H9 (cell line): ENCODE data around the gene PTPRN2. TPM values are rescaled to one million over a fixed set of nuclear protein-coding genes. Genes with fewer than 3 reads are reported as not detected.

ENCODE experiments used
- DNase-seq: peaks from one replicate; pipeline ENCODE4 v3.0.0-alpha.2; 2017
- H2AFZ ChIP-seq: one replicate; pipeline ENCODE4 v1.6.1; 2013; ENCODE audit warnings: mild to moderate bottlenecking, low read length, control low read depth, moderate library complexity
- H2AK5ac ChIP-seq: 2 replicates; pipeline ENCODE4 v1.6.1; 2013; ENCODE audit warnings: low read length, control low read depth, mixed read lengths; ENCODE audit not compliant: insufficient read length
- H2BK120ac ChIP-seq: one replicate; pipeline ENCODE4 v1.6.1; 2013; ENCODE audit warnings: low read depth, mild to moderate bottlenecking, low read length, control low read depth, inconsistent platforms; ENCODE audit not compliant: poor library complexity, severe bottlenecking
- H2BK12ac ChIP-seq: 2 replicates; pipeline ENCODE4 v1.6.1; 2013; ENCODE audit warnings: low read length, control low read depth, mixed read lengths, low read depth; ENCODE audit not compliant: insufficient read length
- H2BK15ac ChIP-seq: 2 replicates; pipeline ENCODE4 v1.6.1; 2013; ENCODE audit warnings: low read depth, low read length, control low read depth
- H2BK20ac ChIP-seq: one replicate; pipeline ENCODE4 v1.6.1; 2013; ENCODE audit warnings: low read depth, mild to moderate bottlenecking, low read length, control low read depth, inconsistent platforms; ENCODE audit not compliant: poor library complexity, severe bottlenecking
- H2BK5ac ChIP-seq: 2 replicates; pipeline ENCODE4 v1.6.1; 2013; ENCODE audit warnings: low read length, control low read depth, mixed read lengths; ENCODE audit not compliant: insufficient read length
- H3K14ac ChIP-seq: 2 replicates; pipeline ENCODE4 v1.6.1; 2013; ENCODE audit warnings: low read length, control low read depth; ENCODE audit not compliant: insufficient read depth
- H3K18ac ChIP-seq: 2 replicates; pipeline ENCODE4 v1.6.1; 2013; ENCODE audit warnings: low read depth, mild to moderate bottlenecking, mixed read lengths, low read length, control low read depth; ENCODE audit not compliant: insufficient read length
- H3K23ac ChIP-seq: 2 replicates; pipeline ENCODE4 v1.6.1; 2013; ENCODE audit warnings: low read length, control low read depth, mixed read lengths, low read depth; ENCODE audit not compliant: insufficient read length
- H3K23me2 ChIP-seq: 2 replicates; pipeline ENCODE4 v1.6.1; 2013; ENCODE audit warnings: low read depth, mild to moderate bottlenecking, mixed read lengths, low read length, control low read depth; ENCODE audit not compliant: insufficient read length, poor library complexity, severe bottlenecking
- H3K27ac ChIP-seq: 2 replicates; pipeline ENCODE4 v1.5.1; 2013; ENCODE audit warnings: low read length, control low read depth, mixed read lengths, low read depth; ENCODE audit not compliant: insufficient read length
- H3K27me3 ChIP-seq: 2 replicates; pipeline ENCODE4 v1.6.1; 2013; ENCODE audit warnings: low read length, control low read depth, inconsistent platforms; ENCODE audit not compliant: insufficient read depth
- H3K4ac ChIP-seq: 2 replicates; pipeline ENCODE4 v1.6.1; 2013; ENCODE audit warnings: low read depth, mild to moderate bottlenecking, control low read depth, inconsistent platforms, low read length, moderate library complexity
- H3K4me1 ChIP-seq: 2 replicates; pipeline ENCODE4 v1.6.1; 2013; ENCODE audit warnings: low read length, control low read depth, inconsistent platforms; ENCODE audit not compliant: insufficient read depth
- H3K4me2 ChIP-seq: 2 replicates; pipeline ENCODE4 v1.6.1; 2013; ENCODE audit warnings: low read length, control low read depth, mixed read lengths; ENCODE audit not compliant: insufficient read length, insufficient read depth
- H3K56ac ChIP-seq: 2 replicates; pipeline ENCODE4 v1.6.1; 2013; ENCODE audit warnings: low read depth, mild to moderate bottlenecking, mixed read lengths, low read length, control low read depth; ENCODE audit not compliant: insufficient read length
- H3K79me1 ChIP-seq: 2 replicates; pipeline ENCODE4 v1.6.1; 2013; ENCODE audit warnings: low read depth, mild to moderate bottlenecking, moderate library complexity, low read length, control low read depth, inconsistent platforms; ENCODE audit not compliant: insufficient read depth, poor library complexity, severe bottlenecking
- H3K79me2 ChIP-seq: 2 replicates; pipeline ENCODE4 v1.6.1; 2013; ENCODE audit warnings: low read length, control low read depth, inconsistent platforms; ENCODE audit not compliant: insufficient read depth
- H3K9ac ChIP-seq: 2 replicates; pipeline ENCODE4 v1.6.1; 2013; ENCODE audit warnings: low read length, control low read depth, mixed read lengths; ENCODE audit not compliant: insufficient read length; ENCODE audit errors: extremely low read depth
- H3K9me3 ChIP-seq: one replicate; pipeline ENCODE4 v1.6.1; 2013; ENCODE audit warnings: low read depth, low read length, inconsistent platforms; ENCODE audit not compliant: control insufficient read depth
- H3T11ph ChIP-seq: one replicate; pipeline ENCODE4 v1.6.1; 2013; ENCODE audit warnings: mild to moderate bottlenecking, low read length, control low read depth, inconsistent platforms
- H4K20me1 ChIP-seq: one replicate; pipeline ENCODE4 v1.6.1; 2013; ENCODE audit not compliant: control insufficient read depth, insufficient read length, insufficient read depth
- H4K5ac ChIP-seq: 2 replicates; pipeline ENCODE4 v1.6.1; 2013; ENCODE audit warnings: low read depth, mild to moderate bottlenecking, mixed read lengths, low read length, control low read depth; ENCODE audit not compliant: insufficient read length
- H4K8ac ChIP-seq: replicated peaks from 2 replicates; pipeline ENCODE4 v1.6.1; 2013; ENCODE audit warnings: low read length, control low read depth, mixed read lengths, low read depth; ENCODE audit not compliant: insufficient read length
- H4K91ac ChIP-seq: 2 replicates; pipeline ENCODE4 v1.6.1; 2013; ENCODE audit warnings: low read depth, mild to moderate bottlenecking, moderate library complexity, mixed read lengths, low read length, control low read depth; ENCODE audit not compliant: insufficient read length
- H3K27ac Mint-ChIP-seq, 3 experiments: 2 replicates in 2 of 3; 3 replicates in 1 of 3; pipeline ENCODE4 v1.8.0; 2020 to 2021; ENCODE audit warnings: mixed read lengths in 3 of 3, mild to moderate bottlenecking in 1 of 3, moderate library complexity in 1 of 3
- H3K27me3 Mint-ChIP-seq: 2 replicates; pipeline ENCODE4 v1.8.0; 2021; ENCODE audit warnings: low read depth, mild to moderate bottlenecking, moderate library complexity, mixed read lengths
- H3K36me3 Mint-ChIP-seq, 3 experiments: 2 replicates in 2 of 3; 3 replicates in 1 of 3; pipeline ENCODE4 v1.8.0; 2020 to 2021; ENCODE audit warnings: low read depth in 3 of 3, mixed read lengths in 3 of 3; ENCODE audit not compliant: insufficient read depth in 1 of 3
- H3K4me1 Mint-ChIP-seq, 2 experiments: 2 replicates each; pipeline ENCODE4 v1.8.0; 2020; ENCODE audit warnings: mixed read lengths in 2 of 2
- H3K4me3 Mint-ChIP-seq, 2 experiments: 2 replicates in 1 of 2; 3 replicates in 1 of 2; pipeline ENCODE4 v1.8.0; 2020 to 2021; ENCODE audit warnings: mild to moderate bottlenecking in 2 of 2, mixed read lengths in 2 of 2, moderate library complexity in 1 of 2
- H3K9me3 Mint-ChIP-seq, 2 experiments: 2 replicates in 1 of 2; 3 replicates in 1 of 2; pipeline ENCODE4 v1.8.0; 2020; ENCODE audit warnings: mild to moderate bottlenecking in 2 of 2, mixed read lengths in 2 of 2, moderate library complexity in 1 of 2
- CTCF ChIP-seq: fragments of 200-600 bp; sonication (generic); conservative IDR thresholded peaks from 3 replicates; pipeline ENCODE4 v1.8.0; 2021; ENCODE audit warnings: antibody characterized with exemption, mild to moderate bottlenecking
- WGBS: extraction: QIAGEN DNeasy Blood & Tissue Kit; methylation state at CpG from one replicate; pipeline ENCODE4 v1.1.7; 2013; ENCODE audit warnings: missing lambda C conversion rate, low lambda C conversion rate, mixed read lengths; ENCODE audit not compliant: insufficient read length; ENCODE audit errors: extremely low coverage; 5-methylcytosine and 5-hydroxymethylcytosine counted together
- total RNA-seq: library from RNA; stranded (reverse); gene quantifications from 2 replicates; pipeline ENCODE4 v1.2.1, GENCODE V29; 2021

The PTPRN2 gene
- total RNA-seq, 1 experiment from 2014 or later, result 5.2 TPM

- H3K36me3 Mint-ChIP-seq, result peaks cover 0 to 1% (median 0%) of the 10 kb centered on the region in 3 experiments; a peak in 1 of 7 replicates
- no CpG with 5 or more reads among the region's 13 CpGs for WGBS
- H2BK5ac ChIP-seq, result no peak overlapping the region
Observed at GRCh38 chr7:157495594-157495993, 1092.0 kb downstream of the PTPRN2 start.

More at GRCh38 chr7:157495594-157495993, 1092.0 kb downstream of the PTPRN2 start:
- Histone ChIP-seq H3K4ac (no peak overlapping the region), H3K9me3 (no peaks in the 10 kb centered on the region), H4K8ac (no peak overlapping the region), H3K23me2 (no peaks in the 10 kb centered on the region), H2BK20ac (no peak overlapping the region), H3K56ac (no peak overlapping the region), H4K20me1 (peaks cover 2% of the 10 kb centered on the region), H2AFZ (no peak overlapping the region), H3K79me2 (no peaks in the 10 kb centered on the region), H3K23ac (no peak overlapping the region), H3K27me3 (peaks cover 6% of the 10 kb centered on the region; the same call in 1 of the 2 replicates), H4K5ac (no peak overlapping the region), H4K91ac (no peak overlapping the region), H3K9ac (no peak overlapping the region), H3K79me1 (no peaks in the 10 kb centered on the region), H3T11ph (no peak overlapping the region), H2BK120ac (no peak overlapping the region), H3K18ac (no peak overlapping the region), H3K4me2 (no peak overlapping the region), H2BK15ac (no peak overlapping the region), H3K4me1 (no peaks in the 10 kb centered on the region), H3K27ac (no peak overlapping the region), H2BK12ac (no peak overlapping the region), H2AK5ac (no peak overlapping the region), H3K14ac (no peak overlapping the region)
- Mint-ChIP-seq H3K27me3 (peaks cover 95% of the 10 kb centered on the region), H3K4me1 (peaks cover 0 to 6% of the 10 kb centered on the region in 2 experiments; a peak in 2 of 4 replicates), H3K9me3 (peaks cover 4 to 6% of the 10 kb centered on the region in 2 experiments; a peak in 4 of 5 replicates), H3K4me3 (no peak overlapping the region), H3K27ac (no peak overlapping the region)
- no peak for TF ChIP-seq CTCF
- DNase-seq, result no peak
